CD4-positive, alpha-beta memory T cell (primary cell): ENCODE measurements around the gene PDZRN3. TPM values are rescaled to one million over a fixed set of nuclear protein-coding genes. Genes with fewer than 3 reads are reported as not detected.

Experiments
- CTCF ChIA-PET: fragments of 350-600 bp; sonication (Branson Sonifier 250); formaldehyde crosslinking; loops from one replicate; lab custom pipeline; 2021; ENCODE audit warnings: inconsistent platforms; ENCODE audit not compliant: partially characterized antibody; lab: Charles Lee
- POLR2A ChIA-PET: fragments of 350-600 bp; sonication (Branson Sonifier 250); formaldehyde crosslinking; loops from one replicate; lab custom pipeline; 2021; ENCODE audit not compliant: partially characterized antibody; lab: Charles Lee
- DNase-seq, 5 donors: peaks; one replicate each; pipeline versions ENCODE4 v3.0.0 to v3.0.0-alpha.2; 2020 to 2022; ENCODE audit warnings: mixed read lengths in 1 of 5
- H3K27ac ChIP-seq: one replicate; pipeline ENCODE4 v1.7.0; 2013; ENCODE audit warnings: low read depth, low read length
- H3K27me3 ChIP-seq: 2 replicates; pipeline ENCODE4 v1.7.0; 2013; ENCODE audit warnings: mild to moderate bottlenecking, low read length, moderate library complexity; ENCODE audit not compliant: insufficient read depth
- H3K36me3 ChIP-seq: 2 replicates; pipeline ENCODE4 v1.7.0; 2013; ENCODE audit warnings: mild to moderate bottlenecking, low read length, moderate library complexity; ENCODE audit not compliant: insufficient read depth
- H3K4me1 ChIP-seq: 2 replicates; pipeline ENCODE4 v1.7.0; 2013; ENCODE audit warnings: mild to moderate bottlenecking, low read length, moderate library complexity; ENCODE audit not compliant: insufficient read depth
- H3K4me3 ChIP-seq, 2 donors: one replicate each; pipeline ENCODE4 v1.7.0; 2013; ENCODE audit warnings: low read length in 2 of 2, mild to moderate bottlenecking in 1 of 2
- H3K9me3 ChIP-seq, 2 donors: one replicate each; pipeline ENCODE4 v1.7.0; 2013; ENCODE audit warnings: low read length in 2 of 2, control low read depth in 1 of 2; ENCODE audit not compliant: control insufficient read depth in 1 of 2
- H3K27ac Mint-ChIP-seq, 7 donors: one replicate each; pipeline ENCODE4 v1.8.0; 2020 to 2021; ENCODE audit warnings: mixed read lengths in 7 of 7, mild to moderate bottlenecking in 6 of 7, inconsistent platforms in 3 of 7, moderate library complexity in 3 of 7
- H3K27me3 Mint-ChIP-seq, 2 donors: one replicate each; pipeline ENCODE4 v1.8.0; 2020 to 2021; ENCODE audit warnings: mixed read lengths in 2 of 2
- H3K36me3 Mint-ChIP-seq, 2 donors: one replicate each; pipeline ENCODE4 v1.8.0; 2020 to 2021; ENCODE audit warnings: mixed read lengths in 2 of 2, inconsistent platforms in 1 of 2, mild to moderate bottlenecking in 1 of 2
- H3K4me1 Mint-ChIP-seq, 4 donors: one replicate each; pipeline ENCODE4 v1.8.0; 2020 to 2021; ENCODE audit warnings: mixed read lengths in 4 of 4, mild to moderate bottlenecking in 1 of 4
- H3K4me3 Mint-ChIP-seq, 8 donors: one replicate each; pipeline ENCODE4 v1.8.0; 2020 to 2021; ENCODE audit warnings: mixed read lengths in 8 of 8, mild to moderate bottlenecking in 7 of 8, moderate library complexity in 6 of 8, inconsistent platforms in 3 of 8
- H3K9me3 Mint-ChIP-seq, 8 donors: one replicate each; pipeline ENCODE4 v1.8.0; 2020 to 2021; ENCODE audit warnings: mixed read lengths in 8 of 8, mild to moderate bottlenecking in 5 of 8, inconsistent platforms in 3 of 8, moderate library complexity in 1 of 8
- intact Hi-C: fragments of 100-400 bp; cut with micrococcal nuclease; formaldehyde crosslinking; loops from one replicate; pipeline ENCODE4 v1.15.1; 2023
- polyA plus RNA-seq, 2 donors: library from polyadenylated mRNA; unstranded; fragments of 300-500 nt; fragmentation: Illumina TruSeq; gene quantifications; one replicate each; pipeline ENCODE4 v1.2.3, GENCODE V29; 2021
- total RNA-seq, 2 experiments: library from RNA; stranded (reverse); gene quantifications; one replicate each; pipeline ENCODE4 v1.2.3, GENCODE V29; 2021

The PDZRN3 gene
- total and polyA plus RNA-seq, 4 experiments from 2014 or later, result not detected

- no peaks in the 10 kb centered on the region for H3K9me3 ChIP-seq
- Mint-ChIP-seq H3K27ac (no peak overlapping the region), H3K4me3 (no peak overlapping the region), H3K36me3 (no peaks in the 10 kb centered on the region), H3K9me3 (peaks cover 0 to 8% (median 3%) of the 10 kb centered on the region in 8 donors), H3K27me3 (peaks cover 4 to 6% of the 10 kb centered on the region in 2 donors), H3K4me1 (peaks cover 0 to 2% (median 0%) of the 10 kb centered on the region in 4 donors)
- intact Hi-C loops, result loop anchor here (10.0 kb wide), 1 partner anchor 253 kb away; no protein-coding TSS in a partner anchor
- no peaks in the 10 kb centered on the region for H3K36me3 ChIP-seq
- H3K27ac ChIP-seq, result no peak overlapping the region
- no peaks in the 10 kb centered on the region for H3K4me1 ChIP-seq
- H3K4me3 ChIP-seq, result no peak overlapping the region
- ChIA-PET CTCF (no interaction called here), POLR2A (no interaction called here)
- no peak for DNase-seq
- H3K27me3 ChIP-seq, result no peaks in the 10 kb centered on the region
Observed at GRCh38 chr3:73481888-73482287, 142.9 kb downstream of the PDZRN3 start.

GRCh38 chr3:73480187-73480672, 144.5 kb downstream of the PDZRN3 start:
- Mint-ChIP-seq H3K4me3 (no peak overlapping the region), H3K36me3 (no peaks in the 10 kb centered on the region), H3K9me3 (peaks cover 0 to 14% (median 7%) of the 10 kb centered on the region in 8 donors), H3K4me1 (peaks cover 0 to 3% (median 0%) of the 10 kb centered on the region in 4 donors), H3K27me3 (peaks cover 4 to 8% of the 10 kb centered on the region in 2 donors), H3K27ac (no peak overlapping the region)
- Histone ChIP-seq H3K4me1 (peaks cover 4% of the 10 kb centered on the region), H3K27me3 (no peaks in the 10 kb centered on the region), H3K4me3 (no peak overlapping the region), H3K27ac (no peak overlapping the region), H3K36me3 (no peaks in the 10 kb centered on the region), H3K9me3 (no peaks in the 10 kb centered on the region)
- no peak for DNase-seq
- ChIA-PET POLR2A (no interaction called here), CTCF (no interaction called here)
- intact Hi-C loops, result loop anchor here (10.0 kb wide), 1 partner anchor 255 kb away; no protein-coding TSS in a partner anchor

GRCh38 chr3:73479325-73479724, 145.4 kb downstream of the PDZRN3 start:
- CTCF ChIA-PET, result no interaction called here
- H3K27me3 ChIP-seq, result no peaks in the 10 kb centered on the region
- H3K9me3 Mint-ChIP-seq, result peaks cover 2 to 14% (median 8%) of the 10 kb centered on the region in 8 donors
- H3K27me3 Mint-ChIP-seq, result peaks cover 6 to 8% of the 10 kb centered on the region in 2 donors
- H3K36me3 ChIP-seq, result no peaks in the 10 kb centered on the region
- no peak overlapping the region for H3K27ac Mint-ChIP-seq
- intact Hi-C loops, result no loop called here
- H3K9me3 ChIP-seq, result no peaks in the 10 kb centered on the region
- H3K4me3 Mint-ChIP-seq, result no peak overlapping the region
- no peak overlapping the region for H3K4me3 ChIP-seq
- POLR2A ChIA-PET, result no interaction called here
- peaks cover 4% of the 10 kb centered on the region for H3K4me1 ChIP-seq
- peaks cover 0 to 3% (median under 1%) of the 10 kb centered on the region in 4 donors for H3K4me1 Mint-ChIP-seq
- no peaks in the 10 kb centered on the region for H3K36me3 Mint-ChIP-seq
- H3K27ac ChIP-seq, result no peak overlapping the region
- DNase-seq, result no peak

- Mint-ChIP-seq H3K9me3 (peaks cover 0 to 14% (median 8%) of the 10 kb centered on the region in 8 donors), H3K27me3 (peaks cover 7 to 8% of the 10 kb centered on the region in 2 donors), H3K4me1 (peaks cover 0 to 3% (median under 1%) of the 10 kb centered on the region in 4 donors), H3K27ac (no peak overlapping the region), H3K36me3 (no peaks in the 10 kb centered on the region), H3K4me3 (no peak overlapping the region)
- peaks cover 4% of the 10 kb centered on the region for H3K4me1 ChIP-seq
- POLR2A ChIA-PET, result no interaction called here
- no peaks in the 10 kb centered on the region for H3K9me3 ChIP-seq
- CTCF ChIA-PET, result no interaction called here
- no peaks in the 10 kb centered on the region for H3K36me3 ChIP-seq
- no peak for DNase-seq
- intact Hi-C loops, result no loop called here
- no peak overlapping the region for H3K27ac ChIP-seq
- no peak overlapping the region for H3K4me3 ChIP-seq
- no peaks in the 10 kb centered on the region for H3K27me3 ChIP-seq
Observed at GRCh38 chr3:73478858-73479257, 145.9 kb downstream of the PDZRN3 start.

- H3K4me1 Mint-ChIP-seq, result peaks cover 0 to 3% (median under 1%) of the 10 kb centered on the region in 4 donors
- peaks cover 4 to 16% of the 10 kb centered on the region in 2 donors for H3K27me3 Mint-ChIP-seq
- H3K27ac Mint-ChIP-seq, result no peak overlapping the region
- H3K4me3 Mint-ChIP-seq, result no peak overlapping the region
- Histone ChIP-seq H3K36me3 (no peaks in the 10 kb centered on the region), H3K27ac (no peak overlapping the region), H3K9me3 (no peaks in the 10 kb centered on the region), H3K4me3 (no peak overlapping the region), H3K27me3 (no peaks in the 10 kb centered on the region), H3K4me1 (peaks cover 4% of the 10 kb centered on the region)
- DNase-seq, result no peak
- intact Hi-C loops, result no loop called here
- ChIA-PET POLR2A (no interaction called here), CTCF (no interaction called here)
- H3K36me3 Mint-ChIP-seq, result no peaks in the 10 kb centered on the region
- peaks cover 0 to 18% (median 8%) of the 10 kb centered on the region in 8 donors for H3K9me3 Mint-ChIP-seq
Observed at GRCh38 chr3:73475717-73476116, 149.0 kb downstream of the PDZRN3 start.

GRCh38 chr3:73475175-73475574, 149.6 kb downstream of the PDZRN3 start:
- H3K27me3 Mint-ChIP-seq, result peaks cover 4 to 12% of the 10 kb centered on the region in 2 donors
- ChIA-PET POLR2A (no interaction called here), CTCF (no interaction called here)
- no peak overlapping the region for H3K4me3 Mint-ChIP-seq
- Histone ChIP-seq H3K27me3 (no peaks in the 10 kb centered on the region), H3K4me1 (peaks cover 4% of the 10 kb centered on the region), H3K4me3 (no peak overlapping the region), H3K9me3 (no peaks in the 10 kb centered on the region), H3K27ac (no peak overlapping the region), H3K36me3 (no peaks in the 10 kb centered on the region)
- no peak overlapping the region for H3K27ac Mint-ChIP-seq
- peaks cover 0 to 3% (median under 1%) of the 10 kb centered on the region in 4 donors for H3K4me1 Mint-ChIP-seq
- H3K9me3 Mint-ChIP-seq, result peaks cover 0 to 18% (median 8%) of the 10 kb centered on the region in 8 donors
- no peak for DNase-seq
- intact Hi-C loops, result no loop called here
- H3K36me3 Mint-ChIP-seq, result no peaks in the 10 kb centered on the region

- H3K9me3 ChIP-seq, result no peaks in the 10 kb centered on the region
- H3K27me3 ChIP-seq, result no peaks in the 10 kb centered on the region
- H3K4me3 ChIP-seq, result no peak overlapping the region
- peaks cover 0 to 18% (median 8%) of the 10 kb centered on the region in 8 donors for H3K9me3 Mint-ChIP-seq
- peaks cover 4 to 12% of the 10 kb centered on the region in 2 donors for H3K27me3 Mint-ChIP-seq
- H3K36me3 ChIP-seq, result no peaks in the 10 kb centered on the region
- H3K27ac Mint-ChIP-seq, result no peak overlapping the region
- H3K27ac ChIP-seq, result no peak overlapping the region
- peaks cover 0 to 3% (median under 1%) of the 10 kb centered on the region in 4 donors for H3K4me1 Mint-ChIP-seq
- no peaks in the 10 kb centered on the region for H3K36me3 Mint-ChIP-seq
- no peak overlapping the region for H3K4me3 Mint-ChIP-seq
- H3K4me1 ChIP-seq, result peaks cover 4% of the 10 kb centered on the region
- ChIA-PET POLR2A (no interaction called here), CTCF (no interaction called here)
- intact Hi-C loops, result no loop called here
- DNase-seq, result no peak
Observed at GRCh38 chr3:73474619-73475018, 150.1 kb downstream of the PDZRN3 start.
